ENCODE data around the gene IGFBP3. TPM values are rescaled to one million over a fixed set of nuclear protein-coding genes. Genes with fewer than 3 reads are reported as not detected.
A peak's percentile ranks its signal among the peaks of the same experiment; 100 is the strongest.

IGFBP3 gene
- polyA plus RNA-seq, 3 donors, result 0.06 TPM; not detected in 2

GRCh38 chr7:45890902-45891461 lies 30.1 kb downstream of the IGFBP3 start:
- peaks cover 0 to 15% of the 10 kb centered on the region in 2 donors for H3K9me3 ChIP-seq (replicated peaks in 1 of 2; ENCODE audit: control insufficient read depth in 1 of 2, insufficient read depth in 1 of 2, low read length in 2 of 2)
- WGBS (ENCODE audit: insufficient coverage), result no CpG with 5 or more reads among the region's 6 CpGs
- H3K4me3 ChIP-seq (replicated peaks in 1 of 3; ENCODE audit: low read depth in 2 of 3, low read length in 3 of 3), result no peak overlapping the region
- H3K36me3 ChIP-seq (replicated peaks in 1 of 2; ENCODE audit: control insufficient read depth in 1 of 2, insufficient read depth in 2 of 2, low read length in 2 of 2), result no peaks in the 10 kb centered on the region
- DNase-seq, result no peak
- H3K27ac Mint-ChIP-seq, result no peak overlapping the region
- intact Hi-C loops (cut with micrococcal nuclease), result no loop called here
- no peak overlapping the region for H3K4me3 Mint-ChIP-seq
- H3K79me2 ChIP-seq (ENCODE audit: insufficient read depth, low read length), result no peaks in the 10 kb centered on the region
- no peak overlapping the region for H2AFZ ChIP-seq (ENCODE audit: insufficient read depth, low read depth, low read length, poor library complexity, severe bottlenecking)
- H3K9me3 Mint-ChIP-seq, result peaks cover 0 to 7% (median 0%) of the 10 kb centered on the region in 7 donors
- peaks cover 36 to 66% (median 53%) of the 10 kb centered on the region in 3 donors for H3K27me3 Mint-ChIP-seq (ENCODE audit: low read depth in 3 of 3)
- H3K9ac ChIP-seq (ENCODE audit: insufficient read depth, low read length, poor library complexity, severe bottlenecking), result no peak overlapping the region
- no peaks in the 10 kb centered on the region for H3K4me1 Mint-ChIP-seq
- peaks cover 27 to 46% of the 10 kb centered on the region in 2 donors for H3K27me3 ChIP-seq (ENCODE audit: control insufficient read depth in 2 of 2, insufficient read depth in 2 of 2, low read length in 2 of 2)
- no peaks in the 10 kb centered on the region for H4K20me1 ChIP-seq (ENCODE audit: insufficient read depth, low read length)
- H3K4me1 ChIP-seq (ENCODE audit: control insufficient read depth in 1 of 2, insufficient read depth in 2 of 2, low read length in 2 of 2), result no peaks in the 10 kb centered on the region
- no peaks in the 10 kb centered on the region for H3K36me3 Mint-ChIP-seq
- TF ChIP-seq CTCF (IDR thresholded peaks at IDR 0.05), result peak; percentile 61
- no peak overlapping the region for H3K4me2 ChIP-seq (replicated peaks; ENCODE audit: extremely low read depth, low read length, poor library complexity, severe bottlenecking)
- H3K27ac ChIP-seq (ENCODE audit: low read depth in 1 of 2, low read length in 2 of 2), result no peak overlapping the region

GRCh38 chr7:45890125-45890901 lies 30.8 kb downstream of the IGFBP3 start:
- 83% methylated on average over 3 of the region's 8 CpGs for WGBS (ENCODE audit: insufficient coverage)
- H3K4me2 ChIP-seq (replicated peaks; ENCODE audit: extremely low read depth, low read length, poor library complexity, severe bottlenecking), result no peak overlapping the region
- DNase-seq, result no peak
- no peaks in the 10 kb centered on the region for H3K4me1 ChIP-seq (ENCODE audit: control insufficient read depth in 1 of 2, insufficient read depth in 2 of 2, low read length in 2 of 2)
- no peak overlapping the region for H3K27ac ChIP-seq (ENCODE audit: low read depth in 1 of 2, low read length in 2 of 2)
- no peaks in the 10 kb centered on the region for H3K36me3 Mint-ChIP-seq
- no peaks in the 10 kb centered on the region for H3K36me3 ChIP-seq (replicated peaks in 1 of 2; ENCODE audit: control insufficient read depth in 1 of 2, insufficient read depth in 2 of 2, low read length in 2 of 2)
- no peaks in the 10 kb centered on the region for H4K20me1 ChIP-seq (ENCODE audit: insufficient read depth, low read length)
- no peaks in the 10 kb centered on the region for H3K4me1 Mint-ChIP-seq
- peaks cover 37 to 70% (median 54%) of the 10 kb centered on the region in 3 donors for H3K27me3 Mint-ChIP-seq (ENCODE audit: low read depth in 3 of 3)
- no peak overlapping the region for H3K27ac Mint-ChIP-seq
- no peak overlapping the region for H2AFZ ChIP-seq (ENCODE audit: insufficient read depth, low read depth, low read length, poor library complexity, severe bottlenecking)
- no peak overlapping the region for H3K4me3 ChIP-seq (replicated peaks in 1 of 3; ENCODE audit: low read depth in 2 of 3, low read length in 3 of 3)
- intact Hi-C loops (cut with micrococcal nuclease), result no loop called here
- TF ChIP-seq CTCF (IDR thresholded peaks at IDR 0.05), result no peak
- H3K9me3 ChIP-seq (replicated peaks in 1 of 2; ENCODE audit: control insufficient read depth in 1 of 2, insufficient read depth in 1 of 2, low read length in 2 of 2), result peaks cover 0 to 15% of the 10 kb centered on the region in 2 donors
- H3K27me3 ChIP-seq (ENCODE audit: control insufficient read depth in 2 of 2, insufficient read depth in 2 of 2, low read length in 2 of 2), result peaks cover 23 to 49% of the 10 kb centered on the region in 2 donors
- no peak overlapping the region for H3K9ac ChIP-seq (ENCODE audit: insufficient read depth, low read length, poor library complexity, severe bottlenecking)
- H3K79me2 ChIP-seq (ENCODE audit: insufficient read depth, low read length), result no peaks in the 10 kb centered on the region
- peaks cover 0 to 7% (median 0%) of the 10 kb centered on the region in 7 donors for H3K9me3 Mint-ChIP-seq
- H3K4me3 Mint-ChIP-seq, result no peak overlapping the region
